Stimulated activated CD4-positive, alpha-beta T cell treated with anti-CD3 and anti-CD28 coated beads, Interleukin-15, amount 100 ng/mL, for 1 hour (primary cell): ENCODE data around the gene NOTCH2.
A peak's percentile ranks its signal among the peaks of the same experiment; 100 is the strongest.

ENCODE experiments used
- DNase-seq, 2 donors: peaks; one replicate each; pipeline ENCODE4 v3.0.0-alpha.2; 2020; ENCODE audit warnings: low read depth in 1 of 2, low spot score in 1 of 2

Gene NOTCH2

GRCh38 chr1:119882132-119883049, 187.1 kb downstream of the NOTCH2 start:
- no peak for DNase-seq

- no peak for DNase-seq
Observed at GRCh38 chr1:119879510-119880434, 189.7 kb downstream of the NOTCH2 start.

- no peak for DNase-seq
Observed at GRCh38 chr1:119878171-119878570, 191.3 kb downstream of the NOTCH2 start.

- no peak for DNase-seq
Observed at GRCh38 chr1:119874186-119874585, 195.3 kb downstream of the NOTCH2 start.

GRCh38 chr1:119873135-119874015, 196.1 kb downstream of the NOTCH2 start:
- no peak for DNase-seq

GRCh38 chr1:119871881-119872280, 197.6 kb downstream of the NOTCH2 start:
- DNase-seq = no peak

- DNase-seq = peak in 1 of 2 donors; percentile 43
Observed at GRCh38 chr1:119870917-119871596, 198.4 kb downstream of the NOTCH2 start.

- DNase-seq = no peak
Observed at GRCh38 chr1:119869995-119870394, 199.5 kb downstream of the NOTCH2 start.

- no peak for DNase-seq
Observed at GRCh38 chr1:119868176-119868575, 201.3 kb downstream of the NOTCH2 start.

GRCh38 chr1:119866451-119866850, 203.0 kb downstream of the NOTCH2 start:
- no peak for DNase-seq

- DNase-seq = no peak
Observed at GRCh38 chr1:119865627-119866026, 203.8 kb downstream of the NOTCH2 start.

GRCh38 chr1:119862276-119862675, 207.2 kb downstream of the NOTCH2 start:
- no peak for DNase-seq
